HS-27A (cell line): ENCODE measurements around the gene AKR1E2.

Source experiments
- DNase-seq: peaks from one replicate; pipeline ENCODE4 v3.0.0-alpha.2; 2012; ENCODE audit warnings: low read depth, missing footprints

AKR1E2 gene

GRCh38 chr10:4825868-4826791, at the start of gene AKR1E2:
AKR1E2 (plus strand) TSS chr10:4826207; CDS start chr10:4826325, 118 bp downstream.
- no peak for DNase-seq

GRCh38 chr10:4776234-4776638, 49.8 kb upstream of the AKR1E2 start:
- no peak for DNase-seq

DNA sequence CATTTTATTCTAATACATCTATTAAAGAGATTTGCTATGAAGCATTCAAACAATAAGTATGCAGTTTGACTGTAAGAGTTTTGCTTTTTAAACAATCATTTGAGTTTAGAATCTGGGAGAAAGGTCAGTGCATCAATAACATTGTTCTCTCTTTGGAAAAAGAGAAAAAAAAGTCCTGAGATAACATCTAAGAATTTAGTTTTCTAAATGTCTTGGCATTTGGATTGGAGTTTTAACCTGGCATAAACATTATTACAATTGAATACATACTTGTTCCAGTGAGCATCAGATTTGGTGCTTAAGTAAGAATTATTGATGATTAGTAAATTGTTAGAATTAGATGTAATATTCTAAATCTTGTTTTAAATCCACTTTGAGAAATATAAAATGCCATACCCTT, 47.2 kb upstream of the AKR1E2 start:
- DNase-seq = no peak

DNA sequence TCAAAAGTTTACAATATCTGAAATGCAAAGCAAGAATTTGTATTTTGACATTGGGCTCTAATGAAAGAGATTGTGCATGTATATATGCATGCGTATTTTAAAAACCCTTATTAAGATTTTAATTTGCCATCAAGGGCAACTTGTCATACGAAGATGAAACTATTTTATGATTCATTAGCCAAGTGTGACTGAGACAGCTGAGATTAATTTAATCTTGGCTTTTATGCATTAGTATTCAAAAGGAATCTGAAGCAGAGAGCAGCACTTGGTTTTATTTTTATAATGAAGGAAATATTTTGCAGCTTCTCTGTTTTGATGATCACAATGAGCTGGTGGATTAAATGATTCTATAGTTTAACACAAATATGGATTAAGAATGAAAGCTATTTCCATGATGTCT, 45.9 kb upstream of the AKR1E2 start:
- DNase-seq = no peak

DNA sequence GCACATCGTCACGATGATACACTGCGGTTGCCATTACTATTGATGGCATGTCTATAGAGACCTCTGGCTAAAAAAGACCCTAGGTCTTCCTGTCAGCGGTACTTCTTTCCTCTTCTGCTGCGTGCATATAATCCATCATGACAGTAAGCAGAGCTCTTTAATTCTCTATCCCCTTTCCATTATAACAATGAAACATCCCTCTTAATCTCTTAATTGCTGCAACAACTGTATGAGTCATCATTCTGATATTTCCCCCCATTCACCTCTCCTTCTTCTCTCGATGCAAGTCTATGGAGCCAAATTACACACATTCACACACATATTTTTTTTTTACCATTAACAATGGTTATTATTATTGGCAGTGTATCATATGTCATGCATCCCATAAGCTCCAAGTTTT, 45.2 kb upstream of the AKR1E2 start:
- DNase-seq = no peak

DNA sequence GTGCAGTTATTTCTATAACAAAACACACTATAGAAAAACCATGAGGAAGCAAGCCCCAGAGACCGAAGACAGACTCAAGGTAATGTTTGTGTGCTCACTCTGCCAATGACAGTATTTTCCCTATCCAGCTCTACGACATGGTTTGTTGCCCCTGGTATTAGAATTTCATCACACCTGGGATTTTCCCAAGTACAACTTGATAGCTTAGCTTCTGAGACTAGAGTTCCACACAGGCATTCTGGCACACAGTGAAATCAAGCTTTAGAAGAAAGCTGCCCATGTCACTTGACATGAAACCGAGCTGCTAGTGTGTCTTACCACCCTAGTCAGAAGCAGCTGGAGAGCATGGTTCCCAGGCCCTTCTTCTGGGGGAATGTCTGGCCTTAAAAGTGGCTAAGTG, 44.1 kb upstream of the AKR1E2 start:
- DNase-seq = no peak

- no peak for DNase-seq
These were observed 41.2 kb upstream of the AKR1E2 start for GRCh38 chr10:4784667-4785333.

- DNase-seq = no peak
These were observed 39.8 kb upstream of the AKR1E2 start for GRCh38 chr10:4786043-4786839.

DNA sequence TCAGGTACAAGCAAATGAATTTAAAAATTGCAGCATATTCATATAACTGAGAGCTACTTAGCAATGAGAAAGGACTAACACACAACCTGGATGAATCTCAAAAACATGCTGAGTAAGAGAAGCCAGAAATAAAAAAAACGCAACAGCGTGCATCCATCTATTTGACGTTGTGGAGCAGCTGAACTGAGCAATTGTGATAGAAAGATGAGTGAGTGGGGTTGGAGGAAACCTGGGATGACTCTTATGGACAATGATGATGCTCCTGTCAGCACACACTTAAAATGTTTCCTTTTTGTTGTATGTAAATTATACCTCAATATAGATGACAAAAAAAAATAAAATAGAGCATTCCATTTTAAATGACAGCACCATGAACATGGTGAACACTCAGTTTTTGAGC, 36.0 kb upstream of the AKR1E2 start:
- no peak for DNase-seq

DNA sequence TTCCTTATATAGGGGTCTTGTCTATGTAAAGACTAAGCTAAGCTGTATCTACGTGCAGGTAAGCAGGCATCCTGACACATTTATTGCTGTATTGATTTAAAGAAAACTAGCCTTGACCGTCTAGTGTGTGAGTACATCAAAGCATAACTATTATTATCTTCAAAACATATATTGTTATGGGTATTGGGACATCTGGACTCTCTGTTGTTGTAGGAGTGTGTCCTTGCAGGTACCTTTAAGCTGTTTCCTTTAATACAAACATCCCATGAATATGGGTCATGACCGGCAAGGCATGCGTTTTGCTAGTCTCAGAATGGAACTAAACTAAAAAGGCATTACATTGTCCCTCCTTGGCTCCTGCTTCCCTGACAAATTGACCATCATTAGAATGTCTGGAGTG, 35.1 kb upstream of the AKR1E2 start:
- DNase-seq = no peak

DNA sequence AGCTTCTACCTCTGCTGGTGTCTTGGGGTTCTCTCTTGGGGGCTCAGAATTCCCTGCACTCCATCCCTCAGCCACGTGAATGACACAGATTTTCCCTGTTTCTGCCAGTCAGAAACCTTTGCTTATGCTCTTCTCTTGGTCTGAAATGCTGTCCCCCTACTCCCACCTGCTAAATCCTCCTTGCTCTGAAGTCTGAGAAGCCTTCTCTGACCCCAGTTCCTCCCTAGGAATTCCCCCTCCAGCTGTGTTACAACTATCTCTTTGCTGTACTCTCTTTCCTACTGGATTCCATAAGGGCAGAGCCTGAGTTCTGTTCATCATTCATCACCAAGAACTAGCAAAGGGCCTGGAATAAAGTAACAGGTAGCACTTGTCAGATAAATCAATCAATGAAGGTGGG, 33.6 kb upstream of the AKR1E2 start:
- DNase-seq = no peak

GRCh38 chr10:4801405-4801804, 24.6 kb upstream of the AKR1E2 start:
- no peak for DNase-seq

DNA sequence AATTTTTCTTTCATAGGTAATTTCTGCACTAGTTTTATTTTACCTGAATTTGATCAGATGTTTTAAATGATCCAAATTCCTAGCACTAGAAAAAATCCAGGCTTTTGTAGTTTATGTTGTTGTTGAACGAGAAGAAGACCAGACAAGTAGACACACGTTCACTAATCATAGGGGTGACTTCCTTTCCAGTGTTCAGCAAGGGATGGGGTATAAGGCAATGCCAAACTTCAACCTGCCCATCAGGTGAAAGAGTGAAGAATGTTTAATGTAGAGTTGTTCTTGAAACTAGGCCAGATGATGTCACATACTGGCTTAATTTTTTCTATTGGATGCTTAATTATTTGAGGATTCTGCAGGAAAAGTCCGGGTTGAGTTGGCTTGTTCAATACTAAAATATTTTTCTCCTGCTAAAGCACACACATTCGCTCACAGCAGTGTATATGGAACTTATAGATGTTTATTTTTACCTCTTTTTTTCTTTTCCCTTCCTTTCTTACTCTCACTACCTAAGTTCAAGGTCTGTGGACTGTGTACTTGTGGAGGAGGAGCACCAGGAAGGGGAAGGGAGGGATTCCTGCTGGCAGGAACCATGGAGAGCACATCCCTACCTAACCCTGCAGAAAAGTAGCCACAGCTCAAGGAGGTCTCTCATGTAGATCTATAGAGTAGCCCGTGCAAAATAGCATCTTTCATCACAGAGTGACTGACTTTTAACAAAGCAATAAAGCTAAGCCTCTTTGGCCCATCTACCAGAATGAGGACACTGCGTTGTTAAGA, 23.1 kb upstream of the AKR1E2 start:
- DNase-seq = no peak

DNA sequence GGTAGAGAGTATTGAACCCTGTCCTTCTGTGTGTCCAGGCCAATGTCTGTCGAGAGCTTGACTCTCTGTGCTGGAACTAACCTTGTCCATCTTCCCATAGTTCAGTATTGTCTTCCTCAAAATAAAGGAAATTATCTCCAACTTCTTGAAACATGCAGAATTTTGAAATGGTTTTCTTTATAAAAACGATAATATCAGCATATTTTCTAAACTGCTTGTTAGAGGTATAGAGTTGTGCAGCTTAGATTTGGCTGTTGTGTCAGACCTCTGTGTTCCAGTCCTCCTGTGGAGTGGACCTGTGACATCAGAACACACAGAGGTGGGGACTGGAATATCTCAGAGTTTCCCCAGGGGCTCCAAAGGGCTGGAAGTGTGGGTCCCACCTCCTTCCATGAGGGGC, 22.2 kb upstream of the AKR1E2 start:
- DNase-seq = no peak

DNA sequence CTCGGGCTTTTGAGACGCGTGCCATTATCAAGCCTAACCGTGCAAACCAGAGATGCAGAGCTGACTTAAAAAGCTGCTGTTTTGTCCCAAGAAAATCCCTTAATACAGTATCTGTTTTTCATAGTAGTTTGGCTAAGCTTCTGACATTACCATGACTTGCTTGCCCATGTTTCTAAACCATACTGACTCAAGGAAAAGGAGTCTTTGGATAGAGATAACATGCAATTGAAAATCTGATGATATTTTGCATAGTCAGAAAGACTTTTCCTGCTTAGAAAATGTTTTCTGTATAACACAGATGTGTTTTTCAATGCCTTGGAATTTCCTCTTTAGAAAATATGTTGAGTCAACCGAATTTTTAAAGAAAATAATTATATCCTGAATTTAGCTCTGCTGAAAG, 21.5 kb upstream of the AKR1E2 start:
- no peak for DNase-seq

DNA sequence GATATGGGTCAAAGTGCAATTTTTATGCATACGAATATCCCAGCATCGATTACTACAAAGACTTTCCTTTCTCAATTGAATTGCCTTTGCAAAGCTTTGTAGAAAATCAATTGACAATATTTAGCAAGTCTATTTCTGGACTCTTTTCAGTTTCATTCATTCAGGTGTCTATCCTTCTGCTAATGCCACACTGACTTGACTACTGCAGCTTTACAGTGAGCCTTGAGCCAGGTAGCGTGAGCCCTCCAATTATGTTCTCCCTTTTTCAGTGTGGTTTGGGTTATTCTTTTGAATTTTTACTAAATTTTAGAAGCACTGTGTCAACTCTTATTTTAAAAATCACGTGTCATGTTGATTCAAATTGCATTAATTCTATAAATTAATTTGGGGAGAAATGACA, 19.5 kb upstream of the AKR1E2 start:
- no peak for DNase-seq

DNA sequence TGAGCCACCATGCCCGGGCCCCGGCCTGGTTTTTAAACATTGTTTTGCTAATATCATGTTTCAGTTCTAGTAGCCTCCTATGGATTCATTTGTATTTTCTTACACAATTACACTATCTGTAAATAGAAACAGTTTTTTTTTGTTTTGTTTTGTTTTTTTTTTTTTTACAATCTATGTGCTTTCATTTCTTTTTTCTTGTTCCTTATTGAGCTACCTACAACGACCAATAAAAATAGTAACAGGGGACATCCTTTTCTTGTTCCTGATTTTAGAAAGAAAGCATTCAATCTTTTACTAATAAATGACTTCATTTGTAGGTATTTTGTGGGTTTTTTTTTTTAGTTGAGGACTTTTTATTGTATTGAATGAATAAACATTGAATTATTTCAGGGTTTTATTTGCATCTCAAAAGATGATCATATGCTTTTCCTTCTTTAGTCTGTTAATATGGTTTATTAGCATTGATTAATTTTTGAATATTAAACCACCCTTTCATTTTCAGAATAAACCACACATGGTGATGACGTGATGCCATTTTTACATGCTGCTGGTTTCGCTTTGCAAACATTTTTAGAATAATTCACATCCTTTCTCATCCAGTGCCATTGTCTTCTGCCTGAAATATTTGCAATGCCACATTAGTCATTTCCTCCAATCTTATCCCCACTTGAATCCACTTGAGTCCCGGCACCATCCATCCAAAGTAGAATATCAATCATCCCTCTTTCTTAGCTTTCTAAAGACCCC, 18.1 kb upstream of the AKR1E2 start:
- peak; percentile 65 for DNase-seq

DNA sequence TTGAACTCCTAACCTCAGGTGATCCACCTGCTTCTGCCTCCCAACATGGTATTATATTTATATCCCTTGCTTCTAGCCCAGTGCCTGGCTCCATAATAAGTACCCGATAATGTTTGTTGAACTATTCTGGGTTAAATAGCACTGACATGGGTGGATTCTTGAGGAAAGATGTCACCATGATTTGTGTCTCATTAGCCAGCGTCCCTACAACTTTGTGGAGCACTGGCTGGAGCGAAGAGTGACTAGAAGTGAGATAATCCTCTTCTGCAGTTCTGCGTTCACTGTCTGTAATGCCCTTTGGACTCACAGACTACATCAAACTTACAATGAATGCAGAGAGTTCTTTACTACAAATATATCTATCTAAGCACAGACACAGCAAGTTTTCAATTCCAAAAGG, 16.9 kb upstream of the AKR1E2 start:
- DNase-seq = no peak

GRCh38 chr10:4810092-4810491, 15.9 kb upstream of the AKR1E2 start:
- DNase-seq = no peak

GRCh38 chr10:4812046-4812445, 14.0 kb upstream of the AKR1E2 start:
- no peak for DNase-seq

DNA sequence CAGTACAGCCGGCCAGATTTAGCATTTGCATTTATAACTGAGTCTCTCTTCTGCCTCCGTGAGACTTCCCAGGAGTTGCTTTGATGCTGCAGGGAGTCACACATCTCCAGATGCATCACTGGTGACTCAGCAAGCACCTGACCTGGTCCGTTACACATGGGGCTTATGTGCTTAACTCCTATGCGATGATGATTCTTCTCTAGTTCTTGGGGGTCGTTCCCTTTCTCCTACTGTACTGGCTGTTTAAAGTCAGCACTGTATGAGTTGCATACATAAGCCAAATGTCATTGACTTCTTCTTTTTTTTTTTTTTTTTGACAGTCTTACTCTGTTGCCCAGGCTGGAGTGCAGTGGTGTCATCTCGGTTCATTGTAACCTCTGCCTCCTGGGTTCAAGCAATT, 13.0 kb upstream of the AKR1E2 start:
- DNase-seq = peak; percentile 55
